GM13976 (cell line): ENCODE measurements around the gene SLC35A5.

Source experiments
- DNase-seq: peaks from one replicate; pipeline ENCODE4 v3.0.0; 2012; ENCODE audit warnings: low spot score
- CTCF ChIP-seq: IDR thresholded peaks from 2 replicates; pipeline ENCODE4 v1.5.1; 2012; ENCODE audit warnings: borderline replicate concordance, mild to moderate bottlenecking; ENCODE audit not compliant: insufficient read depth; ENCODE audit errors: extremely low read depth, missing control alignments, control extremely low read depth
- in situ Hi-C: fragments of 300-500 bp; cut with MboI; formaldehyde crosslinking; loops from one replicate; pipeline ENCODE4 v1.12.0; 2022; ENCODE audit warnings: low sequenced_read_pairs, mixed read lengths, inconsistent platforms; ENCODE audit not compliant: unreplicated experiment

SLC35A5 gene

GRCh38 chr3:112629425-112629824 is 67.6 kb downstream of the SLC35A5 start:
- TF ChIP-seq CTCF: no peak
- DNase-seq: no peak
- in situ Hi-C loops: loop anchor here (25.0 kb wide), 1 partner anchor 658 kb away; no protein-coding TSS in a partner anchor

GRCh38 chr3:112631257-112631656 is 69.4 kb downstream of the SLC35A5 start:
- DNase-seq: no peak
- no peak for TF ChIP-seq CTCF
- in situ Hi-C loops: loop anchor here (25.0 kb wide), 1 partner anchor 656 kb away; no protein-coding TSS in a partner anchor

DNA sequence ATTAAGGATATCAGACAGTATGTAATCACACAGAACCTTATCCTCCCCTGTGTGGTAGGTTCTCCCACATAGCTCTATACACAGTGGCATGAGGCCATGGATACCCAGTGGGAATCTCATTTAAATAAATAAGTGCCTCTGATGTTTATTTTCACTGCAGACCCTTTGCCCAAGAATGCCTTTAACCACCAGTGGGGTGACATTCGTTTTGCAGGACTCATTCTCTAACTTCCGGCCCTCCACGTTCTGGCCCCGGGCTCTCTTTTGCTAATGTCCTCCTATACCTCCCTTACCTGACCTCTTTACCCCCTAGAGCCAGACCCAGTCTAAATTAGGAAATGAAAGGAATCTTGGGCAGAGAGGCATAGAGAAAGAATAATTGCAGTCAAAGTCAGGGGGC is 70.8 kb downstream of the SLC35A5 start:
- in situ Hi-C loops: loop anchor here (25.0 kb wide), 1 partner anchor 655 kb away; no protein-coding TSS in a partner anchor
- no peak for TF ChIP-seq CTCF
- DNase-seq: no peak

GRCh38 chr3:112633191-112633590 is 71.3 kb downstream of the SLC35A5 start:
- in situ Hi-C loops: loop anchor here (25.0 kb wide), 1 partner anchor 654 kb away; no protein-coding TSS in a partner anchor
- DNase-seq: no peak
- TF ChIP-seq CTCF: no peak

DNA sequence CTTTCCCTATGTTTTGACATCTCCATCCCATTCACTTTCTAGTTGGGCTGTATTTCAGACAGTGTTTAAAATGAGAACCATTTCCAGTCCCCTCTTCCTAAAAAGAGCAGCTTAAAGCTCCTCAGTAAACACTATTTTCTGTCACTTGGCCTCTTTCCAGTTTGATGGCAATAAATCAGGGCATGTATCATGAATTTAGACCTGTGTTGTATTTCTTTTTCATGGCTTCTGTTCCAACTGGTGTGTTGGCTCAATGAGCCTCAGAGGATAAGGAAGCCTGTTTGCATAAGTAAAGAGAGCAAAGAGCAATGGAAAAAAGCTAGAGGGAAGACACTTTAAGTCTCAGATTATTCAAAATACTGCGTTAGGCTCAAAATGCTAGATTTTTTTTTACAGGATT is 71.9 kb downstream of the SLC35A5 start:
- in situ Hi-C loops: loop anchor here (25.0 kb wide), 1 partner anchor 654 kb away; no protein-coding TSS in a partner anchor
- TF ChIP-seq CTCF: no peak
- DNase-seq: no peak

- DNase-seq: no peak
- TF ChIP-seq CTCF: no peak
- in situ Hi-C loops: loop anchor here (25.0 kb wide), 1 partner anchor 652 kb away; no protein-coding TSS in a partner anchor
Measured at GRCh38 chr3:112634786-112635541, 73.1 kb downstream of the SLC35A5 start.
